Gastrocnemius medialis (tissue), 4 donors: ENCODE measurements around the gene KIF26B. TPM values are rescaled to one million over a fixed set of nuclear protein-coding genes. Genes with fewer than 3 reads are reported as not detected.

Source experiments
- ATAC-seq, 2 donors: fragments of 150-250 bp; one replicate each; pipeline ENCODE4 v1.9.1; 2016
- DNase-seq, 2 donors: peaks; one replicate each; pipeline ENCODE4 v3.0.0-alpha.2; 2019
- H3K27ac ChIP-seq, 4 donors: fragments of 200-600 bp; sonication (generic); 1 replicate in 1 of 4; 2 replicates in 3 of 4; pipeline ENCODE4 v1.5.1; 2016 to 2018; ENCODE audit warnings: mild to moderate bottlenecking in 2 of 4, moderate library complexity in 1 of 4
- H3K27me3 ChIP-seq, 3 donors: fragments of 200-600 bp; sonication (generic) in 2 of 3; 1 replicate in 1 of 3; 2 replicates in 2 of 3; pipeline versions ENCODE4 v1.5.1 to v1.6.0; 2016 to 2019; ENCODE audit warnings: mild to moderate bottlenecking in 1 of 3, moderate library complexity in 1 of 3
- H3K36me3 ChIP-seq, 2 donors: fragments of 200-600 bp; sonication (generic) in 1 of 2; one replicate each; pipeline ENCODE4 v1.5.1; 2017 to 2018
- H3K4me1 ChIP-seq, 2 donors: fragments of 200-600 bp; sonication (generic) in 1 of 2; one replicate each; pipeline ENCODE4 v1.5.1; 2016 to 2017; ENCODE audit warnings: mild to moderate bottlenecking in 2 of 2
- H3K4me3 ChIP-seq, 4 donors: fragments of 200-600 bp; sonication (generic) in 3 of 4; 1 replicate in 1 of 4; 2 replicates in 3 of 4; pipeline ENCODE4 v1.5.1; 2016 to 2019; ENCODE audit warnings: mild to moderate bottlenecking in 2 of 4
- H3K9me3 ChIP-seq, 3 donors: fragments of 200-600 bp; sonication (generic) in 2 of 3; 1 replicate in 1 of 3; 2 replicates in 2 of 3; pipeline ENCODE4 v1.5.1; 2016 to 2019
- CTCF ChIP-seq, 5 experiments: fragments of 450-650 bp in 3 of 5; fragments of 200-600 bp in 2 of 5; sonication (generic) in 2 of 5; IDR thresholded peaks in 4 of 5; conservative IDR thresholded peaks in 1 of 5; 1 replicate in 4 of 5; 2 replicates in 1 of 5; pipeline ENCODE4 v1.5.1; 2016 to 2019; ENCODE audit warnings: antibody characterized with exemption in 5 of 5, mild to moderate bottlenecking in 3 of 5, moderate library complexity in 3 of 5
- POLR2A ChIP-seq, 2 donors: fragments of 450-650 bp; IDR thresholded peaks; one replicate each; pipeline ENCODE4 v1.6.1; 2017; ENCODE audit warnings: antibody characterized with exemption in 2 of 2, mild to moderate bottlenecking in 2 of 2, moderate library complexity in 2 of 2
- in situ Hi-C, 4 donors: fragments of 200-750 bp; cut with MboI; loops; one replicate each; pipeline versions ENCODE4 v1.15.0 to v1.8.0; 2017; ENCODE audit warnings: low sequenced_read_pairs in 4 of 4
- intact Hi-C: fragments of 100-400 bp; cut with DNase I; formaldehyde crosslinking; loops from one replicate; pipeline ENCODE4 v1.15.1; 2023; ENCODE audit warnings: low total_unique reads
- total RNA-seq, 4 donors: library from RNA; depleted of rRNA; stranded (reverse); fragments of >200 nt; gene quantifications; one replicate each; pipeline versions ENCODE4 v1.1.0 to v1.2.3, GENCODE V29; 2016

The KIF26B gene
- total RNA-seq, 4 donors from 2014 or later: 0.02 to 0.20 (median 0.10) TPM; not detected in 1

GRCh38 chr1:245466261-245466660 is 311.5 kb downstream of the KIF26B start:
- in situ Hi-C loops: no loop called here
- H3K27me3 ChIP-seq: no peaks in the 10 kb centered on the region
- H3K27ac ChIP-seq: no peak overlapping the region
- H3K36me3 ChIP-seq: no peaks in the 10 kb centered on the region
- no peak for DNase-seq
- H3K4me3 ChIP-seq: no peak overlapping the region
- H3K9me3 ChIP-seq: no peaks in the 10 kb centered on the region
- ATAC-seq: no peak
- TF ChIP-seq POLR2A (IDR thresholded peaks at IDR 0.05) (no peak), CTCF (IDR thresholded peaks at IDR 0.05 in 4 of 5, conservative IDR thresholded peaks at IDR 0.05 in 1 of 5) (no peak)
- intact Hi-C loops: no loop called here
- H3K4me1 ChIP-seq: no peaks in the 10 kb centered on the region

GRCh38 chr1:245467804-245468203 is 313.0 kb downstream of the KIF26B start:
- TF ChIP-seq CTCF (IDR thresholded peaks at IDR 0.05 in 4 of 5, conservative IDR thresholded peaks at IDR 0.05 in 1 of 5): no peak
- no peak for TF ChIP-seq POLR2A (IDR thresholded peaks at IDR 0.05)
- Histone ChIP-seq H3K27ac (no peak overlapping the region), H3K4me1 (no peaks in the 10 kb centered on the region), H3K27me3 (no peaks in the 10 kb centered on the region), H3K9me3 (no peaks in the 10 kb centered on the region), H3K4me3 (no peak overlapping the region), H3K36me3 (no peaks in the 10 kb centered on the region)
- intact Hi-C loops (no loop called here), in situ Hi-C loops (no loop called here)
- no peak for ATAC-seq
- DNase-seq: no peak

- TF ChIP-seq CTCF (IDR thresholded peaks at IDR 0.05 in 4 of 5, conservative IDR thresholded peaks at IDR 0.05 in 1 of 5): no peak
- TF ChIP-seq POLR2A (IDR thresholded peaks at IDR 0.05): no peak
- in situ Hi-C loops (no loop called here), intact Hi-C loops (no loop called here)
- no peaks in the 10 kb centered on the region for H3K27me3 ChIP-seq
- ATAC-seq (no peak), DNase-seq (no peak)
- no peaks in the 10 kb centered on the region for H3K9me3 ChIP-seq
- no peak overlapping the region for H3K4me3 ChIP-seq
- no peaks in the 10 kb centered on the region for H3K36me3 ChIP-seq
- H3K4me1 ChIP-seq: no peaks in the 10 kb centered on the region
- no peak overlapping the region for H3K27ac ChIP-seq
Observed at GRCh38 chr1:245469006-245469405, 314.2 kb downstream of the KIF26B start.

- intact Hi-C loops: no loop called here
- H3K27me3 ChIP-seq: no peaks in the 10 kb centered on the region
- no peak for ATAC-seq
- H3K27ac ChIP-seq: no peak overlapping the region
- DNase-seq: no peak
- in situ Hi-C loops: no loop called here
- H3K9me3 ChIP-seq: no peaks in the 10 kb centered on the region
- H3K36me3 ChIP-seq: no peaks in the 10 kb centered on the region
- no peak overlapping the region for H3K4me3 ChIP-seq
- TF ChIP-seq POLR2A (IDR thresholded peaks at IDR 0.05) (no peak), CTCF (IDR thresholded peaks at IDR 0.05 in 4 of 5, conservative IDR thresholded peaks at IDR 0.05 in 1 of 5) (no peak)
- no peaks in the 10 kb centered on the region for H3K4me1 ChIP-seq
Observed at GRCh38 chr1:245469734-245470133, 314.9 kb downstream of the KIF26B start.

GRCh38 chr1:245475126-245475525 is 320.3 kb downstream of the KIF26B start:
- Histone ChIP-seq H3K36me3 (no peaks in the 10 kb centered on the region), H3K4me3 (no peak overlapping the region), H3K4me1 (no peaks in the 10 kb centered on the region), H3K27ac (no peak overlapping the region), H3K27me3 (no peaks in the 10 kb centered on the region), H3K9me3 (no peaks in the 10 kb centered on the region)
- intact Hi-C loops (no loop called here), in situ Hi-C loops (no loop called here)
- ATAC-seq (no peak), DNase-seq (no peak)
- TF ChIP-seq CTCF (IDR thresholded peaks at IDR 0.05 in 4 of 5, conservative IDR thresholded peaks at IDR 0.05 in 1 of 5) (no peak), POLR2A (IDR thresholded peaks at IDR 0.05) (no peak)
